ENCODE data around the gene ADAM17.

The ADAM17 gene

GRCh38 chr2:9532421-9532820 is 23.2 kb downstream of the ADAM17 start:
- Histone ChIP-seq H3K4me3 (ENCODE audit: low read length) (no peak overlapping the region), H3K9me3 (ENCODE audit: insufficient read depth, low read length) (no peaks in the 10 kb centered on the region), H3K4me1 (ENCODE audit: low read length) (peaks cover 10% of the 10 kb centered on the region), H2AFZ (ENCODE audit: low read depth, low read length) (no peak overlapping the region), H4K20me1 (ENCODE audit: insufficient read depth, low read length) (no peaks in the 10 kb centered on the region), H3K9ac (ENCODE audit: low read length) (no peak overlapping the region), H3K79me2 (ENCODE audit: low read length) (no peaks in the 10 kb centered on the region), H3K27ac (ENCODE audit: low read length) (no peak overlapping the region), H3K4me2 (ENCODE audit: low read length) (no peak overlapping the region), H3K27me3 (ENCODE audit: low read depth, low read length) (no peaks in the 10 kb centered on the region), H3K36me3 (replicated peaks; ENCODE audit: low read depth, low read length) (peaks cover 8% of the 10 kb centered on the region)
- TF ChIP-seq EZH2phosphoT487 (IDR thresholded peaks at IDR 0.05; ENCODE audit: low read depth) (no peak), CTCF (IDR thresholded peaks at IDR 0.05; ENCODE audit: low read depth, low read length) (no peak)

- H4K20me1 ChIP-seq (ENCODE audit: insufficient read depth, low read length): no peaks in the 10 kb centered on the region
- no peak overlapping the region for H3K9ac ChIP-seq (ENCODE audit: low read length)
- no peaks in the 10 kb centered on the region for H3K9me3 ChIP-seq (ENCODE audit: insufficient read depth, low read length)
- no peak for TF ChIP-seq CTCF (IDR thresholded peaks at IDR 0.05; ENCODE audit: low read depth, low read length)
- no peak for TF ChIP-seq EZH2phosphoT487 (IDR thresholded peaks at IDR 0.05; ENCODE audit: low read depth)
- H3K4me3 ChIP-seq (ENCODE audit: low read length): no peak overlapping the region
- H3K4me2 ChIP-seq (ENCODE audit: low read length): no peak overlapping the region
- H3K79me2 ChIP-seq (ENCODE audit: low read length): no peaks in the 10 kb centered on the region
- no peak overlapping the region for H3K27ac ChIP-seq (ENCODE audit: low read length)
- H3K27me3 ChIP-seq (ENCODE audit: low read depth, low read length): no peaks in the 10 kb centered on the region
- H2AFZ ChIP-seq (ENCODE audit: low read depth, low read length): no peak overlapping the region
- no peaks in the 10 kb centered on the region for H3K4me1 ChIP-seq (ENCODE audit: low read length)
- peaks cover 4% of the 10 kb centered on the region for H3K36me3 ChIP-seq (replicated peaks; ENCODE audit: low read depth, low read length)
These were observed 27.4 kb downstream of the ADAM17 start for GRCh38 chr2:9527995-9528787.

GRCh38 chr2:9525266-9525665 is 30.4 kb downstream of the ADAM17 start:
- Histone ChIP-seq H3K79me2 (ENCODE audit: low read length) (no peaks in the 10 kb centered on the region), H3K27me3 (ENCODE audit: low read depth, low read length) (no peaks in the 10 kb centered on the region), H3K4me1 (ENCODE audit: low read length) (no peaks in the 10 kb centered on the region), H3K9ac (ENCODE audit: low read length) (no peak overlapping the region), H3K27ac (ENCODE audit: low read length) (no peak overlapping the region), H4K20me1 (ENCODE audit: insufficient read depth, low read length) (no peaks in the 10 kb centered on the region), H3K4me2 (ENCODE audit: low read length) (no peak overlapping the region), H3K4me3 (ENCODE audit: low read length) (no peak overlapping the region), H3K9me3 (ENCODE audit: insufficient read depth, low read length) (no peaks in the 10 kb centered on the region), H2AFZ (ENCODE audit: low read depth, low read length) (no peak overlapping the region), H3K36me3 (replicated peaks; ENCODE audit: low read depth, low read length) (peaks cover 7% of the 10 kb centered on the region)
- TF ChIP-seq CTCF (IDR thresholded peaks at IDR 0.05; ENCODE audit: low read depth, low read length) (no peak), EZH2phosphoT487 (IDR thresholded peaks at IDR 0.05; ENCODE audit: low read depth) (no peak)

GRCh38 chr2:9524291-9524690 is 31.3 kb downstream of the ADAM17 start:
- Histone ChIP-seq H3K9ac (ENCODE audit: low read length) (no peak overlapping the region), H3K4me3 (ENCODE audit: low read length) (no peak overlapping the region), H3K9me3 (ENCODE audit: insufficient read depth, low read length) (no peaks in the 10 kb centered on the region), H3K36me3 (replicated peaks; ENCODE audit: low read depth, low read length) (peaks cover 16% of the 10 kb centered on the region), H3K79me2 (ENCODE audit: low read length) (no peaks in the 10 kb centered on the region), H3K4me1 (ENCODE audit: low read length) (no peaks in the 10 kb centered on the region), H2AFZ (ENCODE audit: low read depth, low read length) (no peak overlapping the region), H3K27me3 (ENCODE audit: low read depth, low read length) (no peaks in the 10 kb centered on the region), H3K27ac (ENCODE audit: low read length) (no peak overlapping the region), H4K20me1 (ENCODE audit: insufficient read depth, low read length) (no peaks in the 10 kb centered on the region), H3K4me2 (ENCODE audit: low read length) (no peak overlapping the region)
- TF ChIP-seq CTCF (IDR thresholded peaks at IDR 0.05; ENCODE audit: low read depth, low read length) (no peak), EZH2phosphoT487 (IDR thresholded peaks at IDR 0.05; ENCODE audit: low read depth) (no peak)

Data from OCI-LY3 (cell line).